Cardiac muscle cell (in vitro differentiated cells and primary cell): ENCODE data around the gene TECTB. TPM values are rescaled to one million over a fixed set of nuclear protein-coding genes. Genes with fewer than 3 reads are reported as not detected.

Source experiments
- DNase-seq, 2 donors: peaks; one replicate each; pipeline versions ENCODE4 v3.0.0 to v3.0.0-alpha.2; 2010 to 2017; ENCODE audit warnings: low read depth in 1 of 2, low spot score in 1 of 2
- H3K27ac ChIP-seq: fragments of 200-600 bp; sonication (generic); 2 replicates; pipeline ENCODE4 v1.5.1; 2016
- H3K27me3 ChIP-seq: fragments of 200-600 bp; sonication (generic); 2 replicates; pipeline ENCODE4 v1.6.0; 2016; ENCODE audit warnings: control low read depth
- H3K36me3 ChIP-seq: fragments of 200-600 bp; sonication (generic); 2 replicates; pipeline ENCODE4 v1.5.1; 2016; ENCODE audit warnings: control low read depth
- H3K4me1 ChIP-seq: fragments of 200-600 bp; sonication (generic); 2 replicates; pipeline ENCODE4 v1.8.1; 2017; ENCODE audit warnings: low read depth, mild to moderate bottlenecking, mixed run types
- H3K4me3 ChIP-seq: fragments of 200-600 bp; sonication (generic); 2 replicates; pipeline ENCODE4 v1.5.1; 2016; ENCODE audit warnings: mild to moderate bottlenecking
- H3K9me3 ChIP-seq: fragments of 200-600 bp; sonication (generic); 2 replicates; pipeline ENCODE4 v1.5.1; 2017; ENCODE audit warnings: low read depth, mild to moderate bottlenecking, control low read depth
- CTCF ChIP-seq: IDR thresholded peaks from 2 replicates; pipeline ENCODE4 v1.5.1; 2012; ENCODE audit warnings: low read depth, mild to moderate bottlenecking, low read length
- polyA plus RNA-seq: library from polyadenylated mRNA; unstranded; fragments of >200 nt; fragmentation: Nextera tagmentation; extraction: Ambion mirVana; gene quantifications from 2 replicates; pipeline ENCODE4 v1.2.1, GENCODE V29; 2016
- total RNA-seq: library from RNA; depleted of rRNA; stranded (reverse); fragments of >200 nt; gene quantifications from 2 replicates; pipeline ENCODE4 v1.2.3, GENCODE V29; 2016

The TECTB gene
- total and polyA plus RNA-seq, 2 experiments from 2014 or later, result not detected

GRCh38 chr10:112327678-112328077, 44.5 kb downstream of the TECTB start:
- TF ChIP-seq CTCF, result no peak

GRCh38 chr10:112330162-112330561, 47.0 kb downstream of the TECTB start:
- TF ChIP-seq CTCF, result no peak
- no peak overlapping the region for H3K4me3 ChIP-seq

More at GRCh38 chr10:112327678-112328077, 44.5 kb downstream of the TECTB start:
- H3K9me3 ChIP-seq, result no peaks in the 10 kb centered on the region
- no peak overlapping the region for H3K27ac ChIP-seq
- DNase-seq, result no peak
- H3K4me1 ChIP-seq, result no peaks in the 10 kb centered on the region
- H3K27me3 ChIP-seq, result no peaks in the 10 kb centered on the region
- H3K36me3 ChIP-seq, result no peaks in the 10 kb centered on the region
- no peak overlapping the region for H3K4me3 ChIP-seq

GRCh38 chr10:112330607-112331160, 47.5 kb downstream of the TECTB start:
- no peak for DNase-seq
- no peaks in the 10 kb centered on the region for H3K9me3 ChIP-seq
- H3K4me3 ChIP-seq, result no peak overlapping the region
- no peaks in the 10 kb centered on the region for H3K27me3 ChIP-seq
- TF ChIP-seq CTCF, result no peak
- H3K4me1 ChIP-seq, result peaks cover 9% of the 10 kb centered on the region
- no peak overlapping the region for H3K27ac ChIP-seq
- H3K36me3 ChIP-seq, result no peaks in the 10 kb centered on the region

More at GRCh38 chr10:112330162-112330561, 47.0 kb downstream of the TECTB start:
- peaks cover 4% of the 10 kb centered on the region for H3K4me1 ChIP-seq
- H3K9me3 ChIP-seq, result no peaks in the 10 kb centered on the region
- no peaks in the 10 kb centered on the region for H3K36me3 ChIP-seq
- H3K27ac ChIP-seq, result no peak overlapping the region
- no peak for DNase-seq
- no peaks in the 10 kb centered on the region for H3K27me3 ChIP-seq

GRCh38 chr10:112332022-112332421, 48.8 kb downstream of the TECTB start:
- Histone ChIP-seq H3K27me3 (no peaks in the 10 kb centered on the region), H3K36me3 (no peaks in the 10 kb centered on the region), H3K9me3 (no peaks in the 10 kb centered on the region), H3K27ac (no peak overlapping the region), H3K4me3 (no peak overlapping the region), H3K4me1 (peaks cover 9% of the 10 kb centered on the region)
- no peak for DNase-seq
- no peak for TF ChIP-seq CTCF

GRCh38 chr10:112332509-112333228, 49.5 kb downstream of the TECTB start:
- TF ChIP-seq CTCF, result no peak
- H3K4me1 ChIP-seq, result peaks cover 9% of the 10 kb centered on the region
- H3K4me3 ChIP-seq, result no peak overlapping the region
- no peak overlapping the region for H3K27ac ChIP-seq
- peak in 1 of 2 donors; percentile 21 for DNase-seq
- no peaks in the 10 kb centered on the region for H3K36me3 ChIP-seq
- H3K9me3 ChIP-seq, result no peaks in the 10 kb centered on the region
- no peaks in the 10 kb centered on the region for H3K27me3 ChIP-seq
